Inflammatory macrophage (primary cell): Measurements from ENCODE around the gene KCTD13.
"Not testable (repeated sequence)": the region's sequence is repeated elsewhere in the genome, so short reads cannot be mapped to it uniquely, and the experiment has no call there.

Experiments used
- DNase-seq, 2 donors: peaks; one replicate each; pipeline ENCODE4 v3.0.0-alpha.2; 2020 to 2022

The KCTD13 gene

GRCh38 chr16:29943846-29944799, 18.1 kb upstream of the KCTD13 start:
- no peak for DNase-seq

- DNase-seq: no peak
These were observed 14.6 kb upstream of the KCTD13 start for GRCh38 chr16:29940656-29941055.

DNA sequence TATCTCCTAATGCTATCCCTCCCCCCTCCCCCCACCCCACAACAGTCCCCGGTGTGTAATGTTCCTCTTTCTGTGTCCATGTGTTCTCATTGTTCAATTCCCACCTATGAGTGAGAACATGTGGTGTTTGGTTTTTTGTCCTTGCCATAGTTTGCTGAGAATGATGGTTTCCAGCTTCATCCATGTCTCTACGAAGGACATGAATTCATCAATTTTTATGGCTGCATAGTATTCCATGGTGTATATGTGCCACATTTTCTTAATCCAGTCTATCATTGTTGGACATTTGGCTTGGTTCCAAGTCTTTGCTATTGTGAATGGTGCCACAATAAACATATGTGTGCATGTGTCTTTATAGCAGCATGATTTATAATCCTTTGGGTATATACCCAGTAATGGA, 5.7 kb upstream of the KCTD13 start:
- DNase-seq: not testable (repeated sequence)

GRCh38 chr16:29927070-29927905, 1.3 kb upstream of the KCTD13 start:
- DNase-seq: peak in 1 of 2 donors; percentile 3

DNA sequence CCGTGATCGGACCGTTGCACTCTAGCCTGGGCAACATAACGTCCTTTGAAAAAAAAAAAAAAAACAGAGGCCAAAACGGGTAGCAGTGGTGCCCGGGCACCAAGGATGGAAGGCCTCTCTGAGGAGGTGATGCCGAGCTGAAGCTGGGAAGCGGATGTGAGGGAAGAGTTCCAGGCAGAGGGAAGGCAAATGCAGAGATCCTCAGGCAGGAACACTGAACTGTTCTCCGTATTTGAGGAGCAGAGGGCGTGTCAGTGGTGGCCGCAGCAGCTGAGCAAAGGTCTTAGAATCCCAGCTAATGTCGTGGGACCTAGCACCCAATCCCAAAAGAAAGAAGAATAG, 656 bp upstream of the KCTD13 start:
- DNase-seq: no peak

DNA sequence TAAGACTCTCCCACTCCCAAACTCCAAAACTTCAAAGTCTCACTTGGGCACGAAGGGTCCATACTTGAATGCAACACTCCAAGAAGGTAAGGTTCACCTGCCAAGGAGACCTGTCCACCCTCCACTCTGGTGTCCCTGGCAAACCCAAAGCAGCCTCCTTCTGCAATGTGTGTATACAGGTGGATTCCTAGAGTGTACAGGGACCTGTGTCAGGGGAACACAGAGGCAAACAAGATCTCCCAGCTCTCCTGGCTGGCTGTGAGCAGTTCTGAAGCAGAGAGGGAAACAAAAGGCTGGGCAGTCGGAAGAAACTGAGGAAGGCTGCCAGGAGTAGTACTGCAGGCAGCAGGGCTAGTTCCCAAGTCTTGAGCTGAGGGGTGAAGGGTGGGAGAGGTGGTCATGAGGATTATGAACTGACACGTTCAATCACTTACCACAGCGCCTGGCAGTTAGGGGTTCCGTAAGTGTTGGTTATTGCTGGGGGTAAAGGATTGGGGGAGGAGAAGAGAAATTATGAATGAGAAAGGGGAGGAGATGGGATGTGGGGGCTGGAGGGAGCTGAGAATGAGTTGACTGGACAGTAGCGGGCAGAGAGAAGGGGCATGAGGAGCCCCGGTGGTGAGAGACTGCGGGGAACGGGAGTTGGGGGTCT, 795 bp downstream of the KCTD13 start:
- DNase-seq: peak in 1 of 2 donors; percentile 17

DNA sequence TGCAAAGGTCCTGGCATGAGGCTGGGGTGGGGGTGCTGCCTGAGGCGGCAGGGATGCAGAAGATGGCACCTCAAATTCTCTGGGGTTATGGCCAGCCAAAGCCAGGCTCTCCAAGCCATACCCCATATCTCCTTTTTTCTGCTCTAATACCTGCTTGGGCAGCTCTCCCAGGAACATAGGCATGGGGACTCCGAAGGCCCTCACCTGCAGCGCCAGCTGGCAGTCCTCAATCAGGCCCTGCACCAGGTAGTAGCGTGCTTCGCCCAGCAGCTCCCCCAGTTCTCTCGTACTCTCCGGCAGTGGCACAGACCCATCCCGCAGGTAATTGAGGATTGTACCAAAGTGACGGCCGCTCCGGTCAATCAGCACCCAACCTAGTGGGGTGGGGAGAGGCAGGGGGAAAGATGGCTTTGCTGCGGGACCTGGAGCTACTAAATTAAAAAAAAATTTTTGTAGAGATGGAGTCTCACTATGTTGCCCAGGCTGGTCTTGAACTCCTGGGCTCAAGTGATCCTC, 3.0 kb downstream of the KCTD13 start:
- DNase-seq: no peak

DNA sequence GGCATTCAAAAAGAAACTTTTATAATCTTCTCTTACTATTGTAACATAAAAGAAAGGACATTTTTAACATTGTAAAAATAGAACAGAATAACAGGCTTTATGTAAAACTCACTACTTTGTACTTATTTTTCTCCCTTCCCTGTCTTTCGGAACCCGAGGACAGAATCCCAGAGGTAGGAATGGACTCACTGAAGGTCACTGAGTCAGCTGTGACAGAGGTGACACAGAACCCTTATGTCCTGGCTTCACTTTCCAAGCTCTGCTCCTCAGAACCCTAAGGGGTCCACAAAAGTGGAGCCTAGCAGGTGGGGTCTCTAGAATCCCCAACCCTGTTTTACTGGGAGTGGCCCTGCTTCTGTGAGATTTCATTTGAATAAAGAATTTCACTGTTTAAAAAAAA, 3.7 kb downstream of the KCTD13 start:
- DNase-seq: no peak

DNA sequence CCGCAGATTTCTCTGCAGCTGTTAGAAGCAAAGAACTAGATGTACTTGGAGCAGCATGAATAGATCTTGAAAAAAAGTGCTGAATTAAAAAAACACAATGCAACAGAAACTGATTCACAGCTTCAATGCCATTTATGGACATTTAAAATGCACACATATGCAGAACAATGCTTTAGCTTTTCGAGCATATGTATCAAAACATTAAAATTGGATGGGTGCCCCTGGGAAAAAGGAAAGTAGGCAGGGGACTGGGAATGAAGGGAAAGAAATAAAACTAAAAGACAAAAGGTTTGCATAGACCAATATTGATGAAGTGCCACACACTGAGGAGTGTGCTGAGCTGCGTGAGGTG, 5.0 kb downstream of the KCTD13 start:
- DNase-seq: no peak

DNA sequence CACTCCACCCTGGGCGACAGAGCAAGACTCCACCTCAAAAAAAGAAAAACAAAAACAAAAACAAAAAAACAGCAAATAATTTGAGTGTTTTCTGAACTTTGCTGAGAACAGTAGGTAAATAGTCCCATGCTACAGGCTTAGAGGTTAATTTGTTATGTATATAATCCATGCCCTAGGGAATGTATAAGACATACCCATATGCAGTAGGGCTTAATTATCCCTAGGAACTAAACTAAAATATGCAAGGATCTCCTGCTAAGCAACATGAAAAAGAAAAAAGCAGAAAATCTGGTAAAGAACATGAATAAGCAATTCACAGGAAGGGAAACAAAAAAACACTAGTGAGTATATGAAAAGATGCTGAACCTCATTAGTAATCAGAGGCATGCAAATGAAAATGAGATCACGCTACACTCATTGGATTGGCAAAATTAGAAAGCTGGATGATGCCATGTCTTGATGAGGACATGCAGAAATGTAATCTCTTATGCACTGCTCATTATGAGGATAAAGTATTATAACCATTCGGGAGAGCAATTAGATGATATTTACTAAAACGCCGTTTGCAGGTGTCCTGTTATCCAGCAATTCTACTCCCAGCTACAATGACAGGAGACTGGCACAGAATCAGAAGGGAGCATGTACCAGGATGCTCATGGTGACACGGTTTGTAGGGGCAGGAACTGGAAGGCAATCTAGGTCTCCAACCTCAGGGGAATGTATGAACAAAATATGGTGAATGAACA, 5.6 kb downstream of the KCTD13 start:
- no peak for DNase-seq

- DNase-seq: peak; percentile 4 to 26
These were observed 9.0 kb downstream of the KCTD13 start for GRCh38 chr16:29916979-29917378.

- DNase-seq: no peak
These were observed 10.3 kb downstream of the KCTD13 start for GRCh38 chr16:29915590-29916247.

- DNase-seq: no peak
These were observed 12.5 kb downstream of the KCTD13 start for GRCh38 chr16:29913514-29913913.

DNA sequence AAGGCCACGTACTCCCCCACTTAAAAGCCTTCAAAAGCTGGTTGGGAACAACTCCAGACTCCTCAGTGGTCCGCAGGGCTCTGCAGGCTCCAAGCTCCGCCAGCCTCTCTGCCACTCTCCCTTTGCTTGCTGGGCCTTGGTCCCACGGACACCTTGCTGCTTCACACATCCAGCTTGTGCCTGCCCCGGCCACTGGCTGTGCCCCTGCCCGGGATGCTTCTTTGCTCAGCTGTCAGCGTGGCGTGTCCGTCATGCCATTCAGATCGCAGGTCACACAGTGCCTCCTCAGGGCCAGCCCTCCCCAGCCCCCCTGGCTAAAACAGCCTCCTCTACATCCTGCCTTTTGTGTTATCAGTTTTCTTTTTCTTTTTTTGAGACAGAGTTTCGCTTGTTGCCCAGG, 13.9 kb downstream of the KCTD13 start:
- DNase-seq: no peak

- DNase-seq: no peak
These were observed 14.4 kb downstream of the KCTD13 start for GRCh38 chr16:29911676-29912010.

GRCh38 chr16:29910819-29911675, 15.0 kb downstream of the KCTD13 start:
- no peak for DNase-seq

DNA sequence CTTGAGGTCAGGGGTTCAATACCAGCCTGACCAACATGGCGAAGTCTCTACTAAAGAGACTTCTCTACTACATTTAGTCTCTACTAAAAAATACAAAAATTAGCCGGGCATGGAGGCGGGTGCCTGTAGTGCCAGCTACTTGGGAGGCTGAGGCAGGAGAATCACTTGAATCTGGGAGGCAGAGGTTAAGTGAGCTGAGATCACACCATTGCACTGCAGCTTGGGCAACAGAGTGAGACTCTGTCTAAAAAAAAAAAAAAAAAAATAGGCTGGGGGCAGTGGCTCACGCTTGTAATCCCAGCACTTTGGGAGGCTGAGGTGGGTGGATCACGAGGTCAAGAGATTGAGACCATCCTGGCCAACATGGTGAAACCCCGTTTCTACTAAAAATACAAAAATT, 16.2 kb downstream of the KCTD13 start:
- DNase-seq: peak; percentile 48 to 59

- peak; percentile 85 to 89 for DNase-seq
These were observed 16.6 kb downstream of the KCTD13 start for GRCh38 chr16:29909391-29909790.

DNA sequence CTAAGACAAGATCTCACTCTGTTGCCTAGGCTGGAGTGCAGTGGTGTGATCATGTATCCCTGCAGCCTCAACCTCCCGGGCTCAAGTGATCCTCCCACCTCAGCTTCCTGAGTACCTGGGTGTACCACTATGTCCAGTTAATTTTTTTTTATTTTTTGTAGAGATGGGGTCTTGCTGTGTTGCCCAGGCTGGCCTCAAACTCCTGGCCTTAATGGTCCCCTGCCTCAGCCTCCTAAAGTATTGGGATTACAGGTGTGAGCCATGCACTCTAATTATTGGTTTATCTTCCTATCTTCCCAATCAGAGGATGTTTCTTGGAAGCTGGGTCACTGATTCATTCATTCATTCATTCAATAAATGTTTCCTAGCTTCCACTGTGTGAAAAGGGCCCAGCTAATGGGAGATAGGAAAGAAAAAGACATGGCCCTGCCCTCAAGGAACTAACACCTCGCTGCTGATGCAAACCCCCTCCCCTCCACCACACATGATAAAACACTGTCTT, 17.3 kb downstream of the KCTD13 start:
- DNase-seq: no peak

GRCh38 chr16:29907973-29908372, 18.1 kb downstream of the KCTD13 start:
- DNase-seq: no peak
